HUES64 (cell line): ENCODE results near the gene TMTC4.
"Not testable (repeated sequence)": the region's sequence is repeated elsewhere in the genome, so short reads cannot be mapped to it uniquely, and the experiment has no call there.

Experiments
- H3K27ac ChIP-seq: 2 replicates; pipeline ENCODE4 v1.7.0; 2013; ENCODE audit warnings: low read depth, low read length, inconsistent platforms
- H3K27me3 ChIP-seq: 2 replicates; pipeline ENCODE4 v1.6.1; 2013; ENCODE audit warnings: mild to moderate bottlenecking, low read length; ENCODE audit not compliant: insufficient read depth
- H3K36me3 ChIP-seq: 2 replicates; pipeline ENCODE4 v1.6.1; 2013; ENCODE audit warnings: mild to moderate bottlenecking, low read length; ENCODE audit not compliant: insufficient read depth
- H3K4me1 ChIP-seq: 2 replicates; pipeline ENCODE4 v1.6.1; 2013; ENCODE audit warnings: mild to moderate bottlenecking, low read length, moderate library complexity; ENCODE audit not compliant: insufficient read depth
- H3K4me3 ChIP-seq: 2 replicates; pipeline ENCODE4 v1.5.1; 2013; ENCODE audit warnings: mild to moderate bottlenecking, low read length, moderate library complexity
- H3K9ac ChIP-seq: 2 replicates; pipeline ENCODE4 v1.6.1; 2013; ENCODE audit warnings: mild to moderate bottlenecking, low read depth, low read length
- H3K9me3 ChIP-seq: 2 replicates; pipeline ENCODE4 v1.6.1; 2013; ENCODE audit warnings: low read depth, low read length; ENCODE audit not compliant: insufficient read depth
- WGBS: fragments of 150-250, 120-280 bp; methylation state at CpG from one replicate; pipeline ENCODE4 v1.1.7; 2013; ENCODE audit warnings: missing lambda C conversion rate; 5-methylcytosine and 5-hydroxymethylcytosine counted together

The TMTC4 gene

GRCh38 chr13:100581504-100581903, 93.1 kb downstream of the TMTC4 start:
- Histone ChIP-seq H3K4me1 (no peaks in the 10 kb centered on the region), H3K27ac (no peak overlapping the region), H3K9me3 (peaks cover 12% of the 10 kb centered on the region), H3K9ac (no peak overlapping the region), H3K36me3 (no peaks in the 10 kb centered on the region; the same call in 1 of the 2 replicates), H3K4me3 (no peak overlapping the region), H3K27me3 (no peaks in the 10 kb centered on the region)
- WGBS, result no CpG with 5 or more reads among the region's 2 CpGs

GRCh38 chr13:100581030-100581429, 93.6 kb downstream of the TMTC4 start:
- peaks cover 12% of the 10 kb centered on the region for H3K9me3 ChIP-seq
- no peaks in the 10 kb centered on the region for H3K4me1 ChIP-seq
- H3K9ac ChIP-seq, result no peak overlapping the region
- WGBS, result 98% methylated on average over 4 of the region's 4 CpGs
- no peak overlapping the region for H3K27ac ChIP-seq
- H3K27me3 ChIP-seq, result no peaks in the 10 kb centered on the region
- no peaks in the 10 kb centered on the region; the same call in 1 of the 2 replicates for H3K36me3 ChIP-seq
- H3K4me3 ChIP-seq, result no peak overlapping the region

- no peak overlapping the region for H3K9ac ChIP-seq
- H3K36me3 ChIP-seq, result no peaks in the 10 kb centered on the region; the same call in 1 of the 2 replicates
- no peaks in the 10 kb centered on the region for H3K4me1 ChIP-seq
- no peaks in the 10 kb centered on the region for H3K27me3 ChIP-seq
- no peak overlapping the region for H3K4me3 ChIP-seq
- no peak overlapping the region for H3K27ac ChIP-seq
- peaks cover 12% of the 10 kb centered on the region for H3K9me3 ChIP-seq
- WGBS, result 96% methylated on average over 12 of the region's 12 CpGs
Measured at GRCh38 chr13:100580045-100580444, 94.5 kb downstream of the TMTC4 start.

GRCh38 chr13:100577239-100577638, 97.4 kb downstream of the TMTC4 start:
- H3K9ac ChIP-seq, H3K36me3 ChIP-seq, H3K4me3 ChIP-seq, H3K27ac ChIP-seq, H3K27me3 ChIP-seq, H3K4me1 ChIP-seq: not testable (repeated sequence)
- peaks cover 10% of the 10 kb centered on the region for H3K9me3 ChIP-seq
- WGBS, result 96% methylated on average over 2 of the region's 4 CpGs

- Histone ChIP-seq H3K36me3 (no peaks in the 10 kb centered on the region), H3K9me3 (no peaks in the 10 kb centered on the region), H3K27ac (no peak overlapping the region), H3K4me1 (no peaks in the 10 kb centered on the region), H3K4me3 (no peak overlapping the region), H3K9ac (no peak overlapping the region), H3K27me3 (no peaks in the 10 kb centered on the region)
- WGBS, result 49% methylated on average over 2 of the region's 2 CpGs
Measured at GRCh38 chr13:100573121-100573520, 101.5 kb downstream of the TMTC4 start.

- no peak overlapping the region for H3K9ac ChIP-seq
- H3K36me3 ChIP-seq, result no peaks in the 10 kb centered on the region
- 0 out of 2 replicates have a peak, but pooled peaks cover 3% of the 10 kb centered on the region for H3K9me3 ChIP-seq
- 95% methylated on average over 6 of the region's 6 CpGs for WGBS
- H3K4me1 ChIP-seq, result no peaks in the 10 kb centered on the region
- H3K27me3 ChIP-seq, result no peaks in the 10 kb centered on the region
- no peak overlapping the region for H3K27ac ChIP-seq
- no peak overlapping the region for H3K4me3 ChIP-seq
Measured at GRCh38 chr13:100566543-100566942, 108.1 kb downstream of the TMTC4 start.

GRCh38 chr13:100565286-100565685, 109.3 kb downstream of the TMTC4 start:
- no peak overlapping the region for H3K27ac ChIP-seq
- H3K9me3 ChIP-seq, result 0 out of 2 replicates have a peak, but pooled peaks cover 3% of the 10 kb centered on the region
- H3K9ac ChIP-seq, result no peak overlapping the region
- no peaks in the 10 kb centered on the region for H3K27me3 ChIP-seq
- H3K4me3 ChIP-seq, result no peak overlapping the region
- no peaks in the 10 kb centered on the region for H3K4me1 ChIP-seq
- no peaks in the 10 kb centered on the region for H3K36me3 ChIP-seq
- 74% methylated on average over 8 of the region's 8 CpGs for whole genome bisulfite sequencing

- H3K36me3 ChIP-seq, result no peaks in the 10 kb centered on the region
- no peak overlapping the region for H3K4me3 ChIP-seq
- WGBS, result 90% methylated on average over 10 of the region's 13 CpGs
- no peak overlapping the region for H3K9ac ChIP-seq
- H3K27me3 ChIP-seq, result no peaks in the 10 kb centered on the region
- H3K4me1 ChIP-seq, result no peaks in the 10 kb centered on the region
- H3K27ac ChIP-seq, result no peak overlapping the region
- H3K9me3 ChIP-seq, result 0 out of 2 replicates have a peak, but pooled peaks cover 3% of the 10 kb centered on the region
Measured at GRCh38 chr13:100564444-100565223, 110.0 kb downstream of the TMTC4 start.

- H3K9ac ChIP-seq, result no peak overlapping the region
- H3K9me3 ChIP-seq, result 0 out of 2 replicates have a peak, but pooled peaks cover 3% of the 10 kb centered on the region
- no peaks in the 10 kb centered on the region for H3K27me3 ChIP-seq
- no peaks in the 10 kb centered on the region for H3K36me3 ChIP-seq
- no peaks in the 10 kb centered on the region for H3K4me1 ChIP-seq
- 89% methylated on average over 6 of the region's 7 CpGs for WGBS
- no peak overlapping the region for H3K4me3 ChIP-seq
- H3K27ac ChIP-seq, result no peak overlapping the region
Measured at GRCh38 chr13:100563779-100564178, 110.8 kb downstream of the TMTC4 start.

- Histone ChIP-seq H3K4me3 (no peak overlapping the region), H3K27ac (no peak overlapping the region), H3K36me3 (no peaks in the 10 kb centered on the region), H3K9ac (no peak overlapping the region), H3K4me1 (no peaks in the 10 kb centered on the region), H3K27me3 (no peaks in the 10 kb centered on the region), H3K9me3 (0 out of 2 replicates have a peak, but pooled peaks cover 3% of the 10 kb centered on the region)
- WGBS, result 71% methylated on average over 6 of the region's 7 CpGs
Measured at GRCh38 chr13:100561599-100562204, 112.9 kb downstream of the TMTC4 start.

- Histone ChIP-seq H3K9ac (no peak overlapping the region), H3K4me3 (no peak overlapping the region), H3K27me3 (no peaks in the 10 kb centered on the region), H3K27ac (no peak overlapping the region), H3K36me3 (no peaks in the 10 kb centered on the region), H3K4me1 (no peaks in the 10 kb centered on the region), H3K9me3 (0 out of 2 replicates have a peak, but pooled peaks cover 3% of the 10 kb centered on the region)
- 77% methylated on average over 2 of the region's 2 CpGs for WGBS
Measured at GRCh38 chr13:100561158-100561499, 113.5 kb downstream of the TMTC4 start.
